T-helper 2 cell treated with Interferon-gamma antibody and Interleukin-4, amounts not matched to agents 5 μg/mL and 100 μg/mL, for 36 hours (primary cell): Measurements from ENCODE around the gene TM9SF2.
"Not testable (repeated sequence)": the region's sequence is repeated elsewhere in the genome, so short reads cannot be mapped to it uniquely, and the experiment has no call there.

Experiments
- DNase-seq: peaks from one replicate; pipeline ENCODE4 v3.0.0; 2021; ENCODE audit warnings: low spot score
- H3K27ac Mint-ChIP-seq: one replicate; pipeline ENCODE4 v1.8.0; 2021; ENCODE audit warnings: mild to moderate bottlenecking, mixed read lengths
- H3K27me3 Mint-ChIP-seq: one replicate; pipeline ENCODE4 v1.8.0; 2021; ENCODE audit warnings: low read depth, mixed read lengths
- H3K36me3 Mint-ChIP-seq: one replicate; pipeline ENCODE4 v1.8.0; 2021; ENCODE audit warnings: low read depth, mixed read lengths
- H3K4me1 Mint-ChIP-seq: one replicate; pipeline ENCODE4 v1.8.0; 2021; ENCODE audit warnings: low read depth, mixed read lengths
- H3K4me3 Mint-ChIP-seq: one replicate; pipeline ENCODE4 v1.8.0; 2022; ENCODE audit warnings: mild to moderate bottlenecking, moderate library complexity, mixed read lengths
- H3K9me3 Mint-ChIP-seq: one replicate; pipeline ENCODE4 v1.8.0; 2021; ENCODE audit warnings: mixed read lengths

Gene TM9SF2, protein sequence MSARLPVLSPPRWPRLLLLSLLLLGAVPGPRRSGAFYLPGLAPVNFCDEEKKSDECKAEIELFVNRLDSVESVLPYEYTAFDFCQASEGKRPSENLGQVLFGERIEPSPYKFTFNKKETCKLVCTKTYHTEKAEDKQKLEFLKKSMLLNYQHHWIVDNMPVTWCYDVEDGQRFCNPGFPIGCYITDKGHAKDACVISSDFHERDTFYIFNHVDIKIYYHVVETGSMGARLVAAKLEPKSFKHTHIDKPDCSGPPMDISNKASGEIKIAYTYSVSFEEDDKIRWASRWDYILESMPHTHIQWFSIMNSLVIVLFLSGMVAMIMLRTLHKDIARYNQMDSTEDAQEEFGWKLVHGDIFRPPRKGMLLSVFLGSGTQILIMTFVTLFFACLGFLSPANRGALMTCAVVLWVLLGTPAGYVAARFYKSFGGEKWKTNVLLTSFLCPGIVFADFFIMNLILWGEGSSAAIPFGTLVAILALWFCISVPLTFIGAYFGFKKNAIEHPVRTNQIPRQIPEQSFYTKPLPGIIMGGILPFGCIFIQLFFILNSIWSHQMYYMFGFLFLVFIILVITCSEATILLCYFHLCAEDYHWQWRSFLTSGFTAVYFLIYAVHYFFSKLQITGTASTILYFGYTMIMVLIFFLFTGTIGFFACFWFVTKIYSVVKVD

GRCh38 chr13:99501184-99501847 is at the start of gene TM9SF2:
Gene TM9SF2 (plus strand): TSS chr13:99501472. CDS start chr13:99501607, 135 bp downstream.
- no peaks in the 10 kb centered on the region for H3K27me3 Mint-ChIP-seq
- peaks cover 20% of the 10 kb centered on the region for H3K36me3 Mint-ChIP-seq
- peak within 1 kb of the TSS; percentile 94 for H3K27ac Mint-ChIP-seq
- H3K4me1 Mint-ChIP-seq: peaks cover 62% of the 10 kb centered on the region
- peak; percentile 97 for DNase-seq
- H3K4me3 Mint-ChIP-seq: peak within 1 kb of the TSS; percentile 95
- H3K9me3 Mint-ChIP-seq: peaks cover 6% of the 10 kb centered on the region

GRCh38 chr13:99454518-99455183 is 46.6 kb upstream of the TM9SF2 start:
- Mint-ChIP-seq H3K36me3 (peaks cover 10% of the 10 kb centered on the region), H3K27ac (no peak overlapping the region)

DNA sequence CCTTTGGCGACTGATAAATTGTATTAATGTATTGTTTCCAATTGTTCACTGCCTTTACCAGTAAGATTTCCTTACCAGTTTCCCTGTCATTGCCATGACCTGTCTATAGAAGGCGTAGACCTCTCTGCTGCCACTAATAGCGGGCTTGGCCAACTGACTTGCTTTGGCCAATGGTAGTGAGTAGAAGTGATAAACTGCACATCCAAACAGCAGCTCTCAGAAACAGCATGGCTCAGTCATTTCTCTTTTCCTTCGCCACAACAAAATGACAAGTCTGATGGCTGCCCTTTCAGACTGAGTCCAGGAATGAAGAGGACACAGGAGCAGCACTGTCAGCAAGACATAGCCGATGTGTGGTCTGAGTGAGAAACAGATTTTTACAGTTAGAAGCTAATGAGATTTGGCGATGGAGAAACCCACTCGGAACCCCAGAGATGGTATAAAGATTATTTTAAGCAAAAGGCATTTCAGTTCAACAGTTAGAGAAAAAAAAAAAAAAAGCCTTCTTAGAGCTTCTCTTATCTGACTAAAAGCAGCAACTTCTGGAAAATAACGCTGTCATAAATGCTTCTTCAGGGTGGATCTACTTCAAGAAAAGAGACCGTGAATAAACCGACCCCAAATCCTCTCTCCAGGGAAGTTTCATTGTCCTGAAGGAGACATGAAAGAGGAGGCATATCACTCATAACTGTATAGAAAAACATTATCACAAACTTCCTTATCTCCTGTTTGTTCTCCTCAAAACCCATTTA is 42.0 kb upstream of the TM9SF2 start:
- H3K4me3 Mint-ChIP-seq: no peak overlapping the region
- H3K36me3 Mint-ChIP-seq: peaks cover 8% of the 10 kb centered on the region
- no peak for DNase-seq

More at GRCh38 chr13:99454518-99455183, 46.6 kb upstream of the TM9SF2 start:
- H3K27me3 Mint-ChIP-seq: no peaks in the 10 kb centered on the region
- H3K9me3 Mint-ChIP-seq: peaks cover 9% of the 10 kb centered on the region
- peaks cover 27% of the 10 kb centered on the region for H3K4me1 Mint-ChIP-seq
- H3K4me3 Mint-ChIP-seq: no peak overlapping the region
- no peak for DNase-seq

DNA sequence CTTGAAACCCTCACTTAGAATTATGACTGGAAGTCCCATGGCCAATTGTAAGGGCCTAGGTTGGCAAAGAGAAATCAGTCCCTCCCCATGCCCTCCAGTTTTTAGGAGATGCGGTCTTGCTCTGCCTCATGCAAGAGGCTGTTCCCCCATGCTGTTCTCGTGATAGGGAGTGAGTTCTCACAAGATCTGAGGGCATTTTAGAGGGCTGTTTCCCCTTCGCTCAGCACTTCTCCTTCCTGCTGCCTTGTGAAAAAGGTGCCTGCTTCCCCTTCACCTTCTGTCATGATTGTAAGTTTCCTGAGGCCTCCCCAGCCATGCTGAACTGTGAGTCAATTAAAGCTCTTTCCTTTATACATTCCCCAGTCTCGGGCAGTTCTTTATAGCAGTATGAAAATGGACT is 40.5 kb upstream of the TM9SF2 start:
- not testable (repeated sequence) for DNase-seq, H3K9me3 Mint-ChIP-seq, H3K4me3 Mint-ChIP-seq, H3K27me3 Mint-ChIP-seq, H3K36me3 Mint-ChIP-seq, H3K27ac Mint-ChIP-seq
- H3K4me1 Mint-ChIP-seq: peaks cover 30% of the 10 kb centered on the region

More for the DNA sequence above, 42.0 kb upstream of the TM9SF2 start:
- Mint-ChIP-seq H3K27ac (no peak overlapping the region), H3K9me3 (peaks cover 9% of the 10 kb centered on the region), H3K27me3 (no peaks in the 10 kb centered on the region), H3K4me1 (peaks cover 18% of the 10 kb centered on the region)

DNA sequence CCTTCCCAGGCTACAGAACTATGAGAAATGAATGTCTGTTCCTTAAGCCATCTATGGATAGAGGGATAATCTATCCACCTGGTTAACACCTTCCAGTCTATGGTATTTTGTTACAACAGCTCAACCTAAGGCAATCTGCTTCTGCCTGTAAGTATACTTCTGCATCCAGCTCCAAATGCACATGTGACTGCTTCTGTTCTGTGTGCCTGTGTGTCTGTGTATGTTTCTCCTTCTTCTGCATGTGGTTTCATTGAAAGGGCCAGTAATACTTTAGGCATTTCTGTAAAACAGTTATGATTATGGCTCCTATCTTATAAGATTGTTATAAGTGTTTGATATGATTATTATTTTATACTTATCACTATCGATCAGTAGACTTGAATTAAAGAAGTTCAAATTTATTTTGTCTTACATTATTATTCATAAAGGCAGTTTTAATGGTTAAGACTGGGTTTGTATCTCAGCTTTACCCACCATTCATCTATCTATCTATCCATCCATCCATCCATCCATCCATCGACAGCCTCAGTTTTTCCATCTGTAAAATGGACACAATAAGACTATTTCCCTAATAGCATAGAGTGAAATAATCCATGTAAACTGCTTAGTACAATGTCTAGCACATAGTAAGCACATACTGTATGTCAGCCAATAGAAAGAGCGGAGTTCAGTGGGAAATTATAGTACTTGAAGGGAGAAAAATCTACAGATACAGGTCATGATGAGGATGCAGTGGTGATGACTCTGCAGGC is 37.5 kb upstream of the TM9SF2 start:
- Mint-ChIP-seq H3K27ac (peak overlapping the region; percentile 91), H3K4me3 (peak overlapping the region; percentile 62), H3K4me1 (peaks cover 33% of the 10 kb centered on the region), H3K27me3 (peaks cover under 1% of the 10 kb centered on the region), H3K9me3 (no peaks in the 10 kb centered on the region), H3K36me3 (peaks cover 7% of the 10 kb centered on the region)
- no peak for DNase-seq

- H3K4me1 Mint-ChIP-seq: peaks cover 33% of the 10 kb centered on the region
- H3K4me3 Mint-ChIP-seq: peak overlapping the region; percentile 62
- no peak for DNase-seq
- peaks cover 5% of the 10 kb centered on the region for H3K27me3 Mint-ChIP-seq
- H3K9me3 Mint-ChIP-seq: no peaks in the 10 kb centered on the region
- peaks cover 7% of the 10 kb centered on the region for H3K36me3 Mint-ChIP-seq
- H3K27ac Mint-ChIP-seq: peak overlapping the region; percentile 91
Measured at GRCh38 chr13:99464441-99464949, 36.8 kb upstream of the TM9SF2 start.

- Mint-ChIP-seq H3K27ac (peak overlapping the region; percentile 91), H3K4me3 (peak overlapping the region; percentile 62), H3K4me1 (peaks cover 33% of the 10 kb centered on the region), H3K36me3 (peaks cover 7% of the 10 kb centered on the region), H3K9me3 (no peaks in the 10 kb centered on the region), H3K27me3 (peaks cover 5% of the 10 kb centered on the region)
- DNase-seq: no peak
Measured at GRCh38 chr13:99465454-99465853, 35.8 kb upstream of the TM9SF2 start.

DNA sequence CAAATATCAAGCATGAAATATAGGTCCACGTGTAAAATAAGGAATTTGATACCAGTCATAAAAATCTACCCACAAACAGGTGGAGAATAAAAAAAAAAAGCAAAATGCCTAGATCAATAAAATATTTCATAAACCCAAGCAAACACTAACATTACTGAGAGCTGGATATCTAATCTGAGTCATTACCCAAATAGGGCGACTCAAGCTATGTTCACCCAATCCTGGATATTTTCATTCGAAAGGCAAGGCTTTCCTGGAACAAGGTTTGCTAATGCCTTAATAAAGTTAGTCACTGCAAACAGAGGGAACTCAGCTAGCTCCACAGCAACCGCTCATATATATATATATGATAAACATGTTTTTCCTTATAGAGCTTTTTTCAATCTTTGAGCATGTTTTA is 33.5 kb upstream of the TM9SF2 start:
- Mint-ChIP-seq H3K4me1 (peaks cover 23% of the 10 kb centered on the region), H3K4me3 (no peak overlapping the region), H3K9me3 (no peaks in the 10 kb centered on the region), H3K27me3 (peaks cover 10% of the 10 kb centered on the region), H3K36me3 (peaks cover 5% of the 10 kb centered on the region), H3K27ac (no peak overlapping the region)
- DNase-seq: no peak

GRCh38 chr13:99469041-99469440 is 32.2 kb upstream of the TM9SF2 start:
- H3K27me3 Mint-ChIP-seq: peaks cover 11% of the 10 kb centered on the region
- DNase-seq: no peak

GRCh38 chr13:99470027-99470426 is 31.2 kb upstream of the TM9SF2 start:
- H3K36me3 Mint-ChIP-seq: peaks cover 4% of the 10 kb centered on the region
- no peak overlapping the region for H3K27ac Mint-ChIP-seq
- no peak overlapping the region for H3K4me3 Mint-ChIP-seq
- DNase-seq: no peak
- peaks cover 11% of the 10 kb centered on the region for H3K27me3 Mint-ChIP-seq
- no peaks in the 10 kb centered on the region for H3K9me3 Mint-ChIP-seq
- peaks cover 8% of the 10 kb centered on the region for H3K4me1 Mint-ChIP-seq

More at GRCh38 chr13:99469041-99469440, 32.2 kb upstream of the TM9SF2 start:
- no peaks in the 10 kb centered on the region for H3K9me3 Mint-ChIP-seq
- H3K4me3 Mint-ChIP-seq: no peak overlapping the region
- H3K36me3 Mint-ChIP-seq: peaks cover 5% of the 10 kb centered on the region
- peaks cover 18% of the 10 kb centered on the region for H3K4me1 Mint-ChIP-seq
- H3K27ac Mint-ChIP-seq: no peak overlapping the region

GRCh38 chr13:99471221-99472121 is 29.8 kb upstream of the TM9SF2 start:
- Mint-ChIP-seq H3K4me1 (no peaks in the 10 kb centered on the region), H3K9me3 (no peaks in the 10 kb centered on the region), H3K27me3 (peaks cover 11% of the 10 kb centered on the region), H3K4me3 (no peak overlapping the region), H3K27ac (no peak overlapping the region), H3K36me3 (no peaks in the 10 kb centered on the region)
- DNase-seq: no peak

GRCh38 chr13:99472122-99472440 is 29.2 kb upstream of the TM9SF2 start:
- Mint-ChIP-seq H3K4me3 (no peak overlapping the region), H3K27ac (no peak overlapping the region), H3K9me3 (no peaks in the 10 kb centered on the region), H3K27me3 (peaks cover 11% of the 10 kb centered on the region), H3K36me3 (no peaks in the 10 kb centered on the region), H3K4me1 (peaks cover 3% of the 10 kb centered on the region)
- no peak for DNase-seq
